Measurements from ENCODE around the gene UGT1A9. TPM values are rescaled to one million over a fixed set of nuclear protein-coding genes. Genes with fewer than 3 reads are reported as not detected.

The UGT1A9 gene
- not detected in 2 replicates for total RNA-seq

DNA sequence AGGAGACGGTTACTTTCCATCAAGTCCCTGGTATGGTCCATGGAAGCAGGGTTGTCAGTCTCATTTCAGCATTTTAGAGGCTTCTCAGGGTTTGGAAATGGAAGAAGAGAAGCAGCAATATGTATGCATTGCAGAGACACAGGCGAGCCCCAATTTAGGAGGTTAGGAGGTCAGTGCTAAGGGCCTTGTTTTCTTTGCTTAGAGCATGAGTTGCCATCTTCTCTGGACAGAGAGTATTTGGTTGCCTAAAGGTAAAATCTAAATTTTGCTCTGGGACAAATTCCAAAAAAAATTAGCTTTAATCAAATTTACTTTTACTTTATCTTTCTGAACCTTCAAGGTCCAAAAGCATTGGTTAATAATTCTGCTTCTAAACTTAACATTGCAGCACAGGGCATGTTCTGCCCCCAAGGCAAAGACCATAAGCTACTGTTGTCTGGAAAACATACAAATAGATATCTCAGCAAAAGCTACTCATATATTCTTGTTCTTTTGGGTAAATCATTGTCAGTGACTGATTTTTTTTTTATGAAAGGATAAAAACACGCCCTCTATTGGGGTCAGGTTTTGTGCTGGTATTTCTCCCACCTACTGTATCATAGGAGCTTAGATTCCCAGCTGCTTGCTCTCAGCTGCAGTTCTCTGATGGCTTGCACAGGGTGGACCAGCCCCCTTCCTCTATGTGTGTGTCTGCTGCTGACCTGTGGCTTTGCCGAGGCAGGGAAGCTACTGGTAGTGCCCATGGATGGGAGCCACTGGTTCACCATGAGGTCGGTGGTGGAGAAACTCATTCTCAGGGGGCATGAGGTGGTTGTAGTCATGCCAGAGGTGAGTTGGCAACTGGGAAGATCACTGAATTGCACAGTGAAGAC is at the start of gene UGT1A9:
Gene UGT1A9 (plus strand): TSS at position 609 of the 872 bp plus-strand sequence. CDS start 37 bp downstream, at position 646.

DNA sequence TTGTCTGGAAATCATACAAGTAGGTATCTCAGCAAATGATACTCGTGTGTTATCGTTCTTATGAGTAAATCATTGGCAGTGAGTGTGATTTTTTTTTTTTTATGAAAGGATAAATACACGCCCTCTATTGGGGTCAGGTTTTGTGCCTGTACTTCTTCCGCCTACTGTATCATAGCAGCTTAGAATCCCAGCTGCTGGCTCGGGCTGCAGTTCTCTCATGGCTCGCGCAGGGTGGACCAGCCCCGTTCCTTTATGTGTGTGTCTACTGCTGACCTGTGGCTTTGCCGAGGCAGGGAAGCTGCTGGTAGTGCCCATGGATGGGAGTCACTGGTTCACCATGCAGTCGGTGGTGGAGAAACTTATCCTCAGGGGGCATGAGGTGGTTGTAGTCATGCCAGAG is 35.4 kb upstream of the UGT1A9 start, which contains the start of gene UGT1A10:
Gene UGT1A10 (plus strand): TSS at position 143 of the 400 bp plus-strand sequence. CDS start 75 bp downstream, at position 218.

DNA sequence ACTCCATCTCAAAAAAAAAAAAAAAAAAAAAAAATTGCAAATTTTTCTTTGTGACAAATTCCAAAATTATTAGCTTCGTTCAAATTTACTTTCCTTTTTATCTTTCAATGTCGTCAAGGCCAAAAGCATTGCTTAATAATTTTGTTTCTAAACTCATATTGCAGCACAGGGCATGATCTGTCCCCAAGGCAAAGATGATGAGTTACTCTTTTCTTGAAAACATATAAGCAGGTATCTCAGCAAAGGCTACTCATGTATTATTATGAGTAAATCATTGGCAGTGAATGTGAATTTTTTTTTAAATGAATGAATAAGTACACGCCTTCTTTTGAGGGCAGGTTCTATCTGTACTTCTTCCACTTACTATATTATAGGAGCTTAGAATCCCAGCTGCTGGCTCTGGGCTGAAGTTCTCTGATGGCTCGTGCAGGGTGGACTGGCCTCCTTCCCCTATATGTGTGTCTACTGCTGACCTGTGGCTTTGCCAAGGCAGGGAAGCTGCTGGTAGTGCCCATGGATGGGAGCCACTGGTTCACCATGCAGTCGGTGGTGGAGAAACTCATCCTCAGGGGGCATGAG is 9.9 kb downstream of the UGT1A9 start, which contains the start of gene UGT1A7:
Gene UGT1A7 (plus strand): TSS at position 381 of the 579 bp plus-strand sequence. CDS start 37 bp downstream, at position 418.

DNA sequence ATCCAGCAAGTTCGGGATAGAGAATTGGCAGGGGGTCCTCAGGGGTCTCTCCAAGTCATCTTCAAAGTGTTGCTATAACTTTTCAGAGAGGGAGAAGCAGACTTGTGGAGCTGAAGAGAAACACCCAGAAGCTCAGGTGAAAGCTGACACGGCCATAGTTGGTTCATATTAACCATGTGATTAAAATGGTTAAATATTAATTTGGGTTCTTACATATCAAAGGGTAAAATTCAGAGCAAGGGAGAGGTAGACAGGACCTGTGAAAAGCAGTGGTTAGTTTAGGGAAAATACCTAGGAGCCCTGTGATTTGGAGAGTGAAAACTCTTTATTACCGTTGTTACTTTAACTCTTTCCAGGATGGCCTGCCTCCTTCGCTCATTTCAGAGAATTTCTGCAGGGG is 20.9 kb downstream of the UGT1A9 start, which contains the start of gene UGT1A6:
Gene UGT1A6 (plus strand): TSS at position 243 of the 400 bp plus-strand sequence. CDS start 115 bp downstream, at position 358.

DNA sequence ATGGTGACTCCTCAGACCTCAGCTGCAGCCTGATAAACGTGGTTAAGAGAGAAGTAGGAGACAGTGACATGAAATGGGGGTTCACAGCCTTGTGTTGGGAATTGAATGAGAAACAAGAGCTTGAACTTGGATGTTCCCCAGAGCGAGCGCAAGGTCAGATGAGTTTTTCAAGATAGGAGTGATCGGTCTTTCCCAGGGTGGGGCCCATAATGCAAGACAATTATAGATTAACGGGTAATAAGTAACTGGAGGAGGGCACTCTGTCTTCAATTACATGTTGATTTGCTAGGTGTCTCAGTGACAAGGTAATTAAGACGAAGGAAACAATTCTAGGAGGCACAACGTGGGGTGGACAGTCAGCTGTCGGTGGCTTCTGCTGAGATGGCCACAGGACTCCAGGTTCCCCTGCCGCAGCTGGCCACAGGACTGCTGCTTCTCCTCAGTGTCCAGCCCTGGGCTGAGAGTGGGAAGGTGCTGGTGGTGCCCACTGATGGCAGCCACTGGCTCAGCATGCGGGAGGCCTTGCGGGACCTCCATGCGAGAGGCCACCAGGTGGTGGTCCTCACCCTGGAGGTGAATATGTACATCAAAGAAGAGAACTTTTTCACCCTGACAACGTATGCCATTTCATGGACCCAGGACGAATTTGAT is 41.0 kb downstream of the UGT1A9 start, which contains the start of gene UGT1A5:
Gene UGT1A5 (plus strand): TSS at position 297 of the 651 bp plus-strand sequence. CDS start 85 bp downstream, at position 382.

DNA sequence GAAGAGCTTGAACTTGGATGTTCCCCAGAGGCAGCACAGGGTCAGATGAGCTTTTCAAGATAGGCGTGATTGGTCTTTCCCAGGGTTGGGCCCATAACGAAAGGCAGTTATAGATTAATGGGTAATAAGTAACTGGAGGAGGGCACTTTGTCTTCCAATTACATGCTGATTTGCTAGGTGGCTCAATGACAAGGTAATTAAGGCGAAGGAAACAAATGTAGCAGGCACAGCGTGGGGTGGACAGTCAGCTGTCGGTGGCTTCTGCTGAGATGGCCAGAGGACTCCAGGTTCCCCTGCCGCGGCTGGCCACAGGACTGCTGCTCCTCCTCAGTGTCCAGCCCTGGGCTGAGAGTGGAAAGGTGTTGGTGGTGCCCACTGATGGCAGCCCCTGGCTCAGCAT is 46.9 kb downstream of the UGT1A9 start, which contains the start of gene UGT1A4:
Gene UGT1A4 (plus strand): TSS at position 185 of the 400 bp plus-strand sequence. CDS start 85 bp downstream, at position 270.

DNA sequence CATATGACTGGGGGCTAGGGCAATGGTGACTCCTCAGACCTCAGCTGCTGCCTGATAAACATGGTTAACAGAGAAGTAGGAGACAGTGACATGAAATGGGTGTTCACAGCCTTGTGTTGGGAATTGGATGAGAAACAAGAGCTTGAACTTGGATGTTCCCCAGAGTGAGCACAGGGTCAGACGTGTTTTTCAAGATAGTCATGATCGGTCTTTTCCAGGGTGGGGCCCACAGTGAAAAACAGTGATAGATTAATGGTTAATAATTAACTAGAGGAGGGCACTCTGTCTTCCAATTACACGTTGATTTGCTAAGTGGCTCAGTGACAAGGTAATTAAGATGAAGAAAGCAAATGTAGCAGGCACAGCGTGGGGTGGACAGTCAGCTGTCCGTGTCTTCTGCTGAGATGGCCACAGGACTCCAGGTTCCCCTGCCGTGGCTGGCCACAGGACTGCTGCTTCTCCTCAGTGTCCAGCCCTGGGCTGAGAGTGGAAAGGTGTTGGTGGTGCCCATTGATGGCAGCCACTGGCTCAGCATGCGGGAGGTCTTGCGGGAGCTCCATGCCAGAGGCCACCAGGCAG is 57.1 kb downstream of the UGT1A9 start, which contains the start of gene UGT1A3:
Gene UGT1A3 (plus strand): TSS at position 320 of the 579 bp plus-strand sequence. CDS start 85 bp downstream, at position 405.

DNA sequence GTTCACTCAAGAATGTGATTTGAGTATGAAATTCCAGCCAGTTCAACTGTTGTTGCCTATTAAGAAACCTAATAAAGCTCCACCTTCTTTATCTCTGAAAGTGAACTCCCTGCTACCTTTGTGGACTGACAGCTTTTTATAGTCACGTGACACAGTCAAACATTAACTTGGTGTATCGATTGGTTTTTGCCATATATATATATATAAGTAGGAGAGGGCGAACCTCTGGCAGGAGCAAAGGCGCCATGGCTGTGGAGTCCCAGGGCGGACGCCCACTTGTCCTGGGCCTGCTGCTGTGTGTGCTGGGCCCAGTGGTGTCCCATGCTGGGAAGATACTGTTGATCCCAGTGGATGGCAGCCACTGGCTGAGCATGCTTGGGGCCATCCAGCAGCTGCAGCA is 88.3 kb downstream of the UGT1A9 start, which contains the start of gene UGT1A1:
Gene UGT1A1 (plus strand): TSS at position 228 of the 400 bp plus-strand sequence. CDS start 18 bp downstream, at position 246.

DNA sequence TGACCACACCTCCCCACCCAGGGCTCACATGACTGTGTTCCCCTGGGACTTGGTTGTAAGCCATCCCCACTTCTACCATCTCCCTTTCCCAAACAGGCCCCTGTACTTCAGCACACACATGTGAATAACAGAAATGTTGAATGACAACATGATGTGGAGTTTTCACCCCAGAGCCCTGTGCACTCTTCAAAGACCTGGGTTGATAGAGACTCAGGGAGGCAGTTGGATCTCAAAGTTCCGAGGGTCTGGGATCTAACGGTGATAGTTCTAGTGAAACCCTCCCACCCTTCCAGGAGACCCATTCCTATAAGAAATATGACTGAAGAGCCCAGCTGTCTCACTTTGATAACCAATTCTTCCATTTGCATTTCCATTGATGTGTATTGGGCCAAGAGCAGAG is 106.3 kb downstream of the UGT1A9 start, which contains the start of gene MROH2A:
Gene MROH2A (plus strand): TSS at position 301 of the 400 bp plus-strand sequence. CDS start 1,029 bp downstream, outside the sequence.

Other genes with a start within 250 kb of the UGT1A9 start
- 23.5 and 24.8 TPM in 2 replicates for gene USP40, start 105.1 kb upstream of the UGT1A9 start, total RNA-seq
- not detected in 2 replicates for gene UGT1A8, start 54.3 kb upstream of the UGT1A9 start, total RNA-seq
- not detected in 2 replicates for gene UGT1A10, start 35.5 kb upstream of the UGT1A9 start, total RNA-seq
- gene UGT1A7, start 10.0 kb downstream of the UGT1A9 start, total RNA-seq: not detected in 2 replicates
- gene UGT1A6, start 21.0 kb downstream of the UGT1A9 start, total RNA-seq: not detected in 2 replicates
- not detected in 2 replicates for gene UGT1A5, start 41.0 kb downstream of the UGT1A9 start, total RNA-seq
- not detected in 2 replicates for gene UGT1A4, start 46.8 kb downstream of the UGT1A9 start, total RNA-seq
- gene UGT1A3, start 57.1 kb downstream of the UGT1A9 start, total RNA-seq: not detected in 2 replicates
- not detected in 2 replicates for gene UGT1A1, start 88.4 kb downstream of the UGT1A9 start, total RNA-seq
- not detected in 2 replicates for gene MROH2A, start 106.4 kb downstream of the UGT1A9 start, total RNA-seq
- 14.7 and 25.5 TPM in 2 replicates for gene HJURP, start 182.6 kb downstream of the UGT1A9 start, total RNA-seq
- gene TRPM8, start 245.5 kb downstream of the UGT1A9 start, total RNA-seq: not detected in 2 replicates